HG03159 (cell line): ENCODE results near the gene TNFRSF4.

Source experiments
- ATAC-seq: cut with Tn5 transposase; IDR thresholded peaks from one replicate; pipeline ENCODE4 v1.9.1; 2021; ENCODE audit warnings: mild to moderate bottlenecking, moderate library complexity; ENCODE audit not compliant: unreplicated experiment

The TNFRSF4 gene

DNA sequence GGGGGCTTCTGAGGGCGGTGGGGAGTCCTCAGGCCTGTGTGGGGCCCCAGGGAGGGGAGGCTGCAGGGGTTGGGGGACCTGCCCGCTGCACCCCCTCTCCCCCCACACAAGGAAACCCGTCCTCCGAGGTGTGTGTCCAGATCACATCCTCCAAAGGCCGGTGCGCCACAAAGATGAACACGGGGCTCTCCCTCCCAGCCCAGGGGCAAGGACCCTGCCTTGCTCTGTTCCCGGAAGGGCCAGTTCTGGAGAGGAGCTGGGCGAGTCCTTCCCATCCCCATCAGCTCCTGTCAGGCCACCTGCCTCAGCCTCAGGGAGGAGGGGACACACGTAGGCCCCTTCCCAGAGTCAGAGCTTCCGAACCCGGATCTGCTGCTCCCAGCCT lies 42.8 kb downstream of the TNFRSF4 start:
- ATAC-seq: no peak

DNA sequence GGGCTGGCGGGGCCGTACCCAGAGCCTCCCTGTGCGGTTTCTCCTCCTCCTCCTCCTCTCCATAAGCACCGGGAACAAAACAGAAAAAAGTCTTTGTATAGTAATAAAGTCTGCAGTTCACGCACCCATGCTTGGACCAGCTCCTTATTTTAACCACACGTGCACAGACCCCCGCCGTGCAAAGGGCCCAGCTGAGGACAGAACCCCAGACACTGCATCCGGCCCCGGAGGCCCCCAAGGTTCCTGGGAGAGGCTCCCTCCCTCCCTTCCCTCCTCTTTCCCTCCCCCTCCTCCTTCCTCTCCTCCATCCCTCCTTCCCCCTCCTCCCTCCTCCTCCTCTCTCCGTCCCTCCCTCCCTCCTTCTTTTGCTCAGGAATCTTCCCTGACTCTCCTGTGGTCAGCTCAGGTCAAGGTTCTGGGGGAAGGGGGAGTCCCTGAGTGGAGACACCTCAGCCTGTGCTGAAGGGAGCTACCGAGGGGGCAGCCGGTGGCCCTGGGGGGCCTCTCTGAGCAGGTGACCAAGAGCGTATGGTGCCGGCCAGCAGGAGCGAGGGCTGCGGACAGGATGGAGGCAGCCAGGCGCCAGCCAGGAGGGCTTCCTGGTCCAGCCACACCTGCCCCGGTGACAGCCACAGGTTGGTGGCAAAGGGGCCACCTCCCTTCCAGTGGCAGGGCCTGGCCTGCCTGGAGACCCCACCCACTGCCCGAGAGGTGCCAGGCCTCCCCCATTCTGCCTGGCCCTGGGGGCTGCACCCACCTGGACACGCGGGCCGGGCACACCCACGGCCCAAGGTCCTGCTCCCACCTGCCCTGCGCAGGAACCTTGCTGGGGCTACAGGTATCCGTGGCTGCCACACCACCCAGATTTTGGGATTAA lies 43.5 kb downstream of the TNFRSF4 start:
- no peak for ATAC-seq

DNA sequence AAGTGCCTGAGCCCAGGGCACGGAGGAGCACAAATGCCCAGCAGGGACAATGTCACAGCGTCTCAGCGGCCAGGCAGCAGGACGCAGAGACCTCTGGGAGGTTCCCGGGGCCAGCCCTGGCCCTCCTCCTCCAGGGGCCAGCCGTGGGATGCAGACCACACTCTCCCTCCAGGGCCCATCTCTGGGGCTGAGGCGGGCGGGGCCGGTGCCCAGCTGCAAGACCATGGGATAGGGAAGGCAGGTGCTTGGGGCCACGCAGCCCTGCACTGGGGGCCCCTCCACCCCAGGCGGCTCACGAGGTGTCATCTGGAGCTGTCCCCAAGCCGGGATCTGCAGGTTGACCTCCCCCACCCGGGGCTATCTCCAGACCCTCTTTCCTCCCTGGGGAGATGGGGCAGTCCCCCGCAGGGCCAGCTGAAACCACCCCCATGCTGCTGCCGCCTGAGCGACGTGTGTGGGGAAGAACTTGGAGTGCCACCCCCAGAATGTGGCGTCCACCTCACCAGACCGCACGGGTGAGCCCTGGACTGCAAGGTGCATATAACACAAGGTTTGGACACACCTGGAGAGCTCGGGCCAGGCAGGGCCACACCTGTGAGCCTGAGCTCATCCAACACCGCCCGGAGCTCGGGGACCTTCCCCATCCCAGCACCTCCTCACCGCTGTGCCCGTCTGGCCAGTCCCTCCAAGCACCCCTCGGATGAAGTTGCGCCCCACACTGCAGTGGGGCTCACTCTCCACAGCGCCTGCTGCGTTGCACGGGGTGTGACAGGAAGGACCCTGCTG lies 44.3 kb downstream of the TNFRSF4 start:
- no peak for ATAC-seq

DNA sequence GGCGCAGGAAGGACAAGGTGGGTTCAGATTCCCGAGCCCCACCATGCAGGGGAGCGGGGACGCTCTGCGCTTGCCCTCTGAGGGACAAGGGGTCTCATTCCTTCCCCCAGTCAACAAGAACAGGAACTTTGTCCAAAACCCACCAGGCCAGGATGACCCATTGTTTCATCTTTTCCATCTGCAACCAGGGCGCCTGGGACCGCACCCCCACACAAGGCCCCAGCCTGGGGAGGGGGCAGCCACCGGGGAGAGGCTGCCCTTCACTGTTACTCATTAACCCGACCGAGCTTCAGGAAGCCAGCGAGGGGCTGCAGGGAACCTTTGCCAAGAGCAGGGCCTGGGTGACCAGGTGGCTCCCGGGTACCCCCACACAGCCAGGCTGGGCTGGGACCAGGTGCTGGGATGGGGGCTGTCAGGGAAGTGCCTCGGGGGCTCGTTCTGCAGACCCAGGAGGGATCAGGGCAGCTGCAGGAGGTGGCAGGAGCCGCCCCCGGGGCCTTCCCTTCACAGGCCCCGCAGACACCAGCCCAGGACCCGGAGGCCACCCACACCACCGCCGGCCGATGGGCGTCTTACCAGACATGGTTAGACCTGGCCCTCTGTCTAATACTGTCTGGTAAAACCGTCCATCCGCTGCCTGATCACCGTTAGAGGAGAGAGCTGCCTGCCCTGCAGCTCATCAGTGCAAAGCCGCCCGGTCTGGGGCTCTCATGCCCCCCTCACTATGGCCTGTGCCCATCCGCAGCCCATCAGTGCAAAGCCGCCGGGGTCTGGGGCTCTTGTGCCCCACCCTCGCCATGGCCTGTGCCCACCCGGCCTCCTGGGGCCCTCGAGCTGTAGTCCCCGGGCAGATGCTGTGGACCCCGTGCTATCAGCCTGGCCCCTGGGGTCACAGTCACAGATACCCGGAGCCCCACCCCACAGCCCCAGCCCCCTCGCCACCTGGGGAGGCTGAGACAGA lies 45.2 kb downstream of the TNFRSF4 start:
- ATAC-seq: no peak

DNA sequence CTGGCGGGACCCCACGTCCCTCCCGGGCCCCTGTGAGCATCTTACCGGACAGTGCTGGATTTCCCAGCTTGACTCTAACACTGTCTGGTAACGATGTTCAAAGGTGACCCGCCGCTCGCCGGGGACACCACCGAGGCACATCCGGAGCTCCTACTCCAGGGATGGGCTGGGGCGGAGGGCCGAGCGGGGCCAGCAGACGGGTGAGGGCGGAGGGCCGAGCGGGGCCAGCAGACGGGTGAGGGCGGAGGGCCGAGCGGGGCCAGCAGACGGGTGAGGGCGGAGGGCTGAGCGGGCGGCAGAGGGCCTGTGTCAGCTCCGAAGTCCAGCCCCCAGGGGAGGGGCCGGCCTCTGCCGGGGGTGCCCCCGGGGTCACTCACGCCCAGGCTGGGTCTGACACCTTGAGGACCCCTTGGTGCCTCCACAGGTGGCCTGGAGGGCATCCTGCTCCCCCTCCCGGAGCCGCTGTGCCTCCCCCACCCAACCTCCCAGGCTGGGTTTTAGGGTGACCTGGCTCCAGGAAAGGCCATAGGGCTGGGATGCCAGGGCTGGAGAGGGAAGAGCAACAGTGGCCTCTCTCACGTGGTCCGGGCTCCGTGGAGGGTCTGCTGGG lies 46.0 kb downstream of the TNFRSF4 start:
- no peak for ATAC-seq

DNA sequence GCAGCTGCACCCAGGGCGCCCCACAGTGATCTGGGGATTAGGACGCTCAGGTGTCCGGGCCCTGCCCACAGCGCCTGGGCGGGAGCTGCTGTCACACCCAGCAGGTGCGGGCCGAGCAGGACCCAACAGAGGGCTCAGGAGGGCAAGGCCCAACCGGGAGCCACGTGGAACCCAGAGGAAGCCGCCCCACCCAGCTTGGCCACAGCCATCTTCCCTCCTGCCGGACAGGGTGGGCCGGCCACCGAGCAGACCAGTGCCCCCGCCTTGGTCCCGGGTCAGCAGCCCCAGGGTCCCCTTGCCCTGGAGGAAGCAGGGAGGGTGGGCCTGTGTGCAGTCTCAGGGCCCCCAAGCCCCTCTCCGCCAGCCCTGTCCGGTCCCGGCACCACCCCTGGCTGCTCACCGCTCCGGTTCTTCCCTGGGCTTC lies 46.5 kb downstream of the TNFRSF4 start:
- ATAC-seq: no peak

DNA sequence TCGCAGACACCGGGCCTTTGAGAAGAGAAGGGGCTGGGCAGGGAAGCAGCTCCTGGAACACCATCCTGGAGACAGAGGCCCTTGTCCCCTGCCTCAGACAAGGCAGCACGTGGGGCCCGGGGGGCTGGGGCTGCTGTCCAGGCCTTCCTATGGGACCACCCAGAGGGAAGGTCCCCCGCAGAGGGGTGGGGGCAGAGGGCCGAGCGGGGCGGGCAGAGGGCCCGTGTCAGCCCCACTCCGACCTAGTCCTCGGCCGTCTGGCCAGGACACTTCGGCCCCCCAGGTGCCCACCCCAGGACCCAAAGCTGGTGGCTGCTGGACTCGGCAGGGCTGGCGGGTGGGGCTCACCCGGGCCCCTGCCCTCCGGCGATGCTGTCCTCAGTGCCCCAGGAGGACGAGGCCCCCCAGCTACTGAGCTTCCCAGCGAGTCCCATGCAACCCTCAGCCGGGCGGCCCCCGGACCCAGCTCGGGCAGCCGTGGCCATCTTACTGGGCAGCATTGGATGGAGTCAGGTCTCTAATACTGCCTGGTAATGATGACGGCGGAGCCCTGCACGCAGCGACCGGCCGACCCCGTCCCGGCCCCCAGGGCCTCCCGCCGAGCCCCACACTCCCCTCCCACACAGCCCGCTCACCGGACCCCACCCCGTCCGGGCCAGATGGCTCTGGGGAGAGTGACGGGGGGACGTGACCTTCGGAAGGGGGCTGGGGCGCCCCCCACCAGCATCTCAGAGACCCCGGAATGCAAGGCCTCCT lies 47.1 kb downstream of the TNFRSF4 start:
- no peak for ATAC-seq

DNA sequence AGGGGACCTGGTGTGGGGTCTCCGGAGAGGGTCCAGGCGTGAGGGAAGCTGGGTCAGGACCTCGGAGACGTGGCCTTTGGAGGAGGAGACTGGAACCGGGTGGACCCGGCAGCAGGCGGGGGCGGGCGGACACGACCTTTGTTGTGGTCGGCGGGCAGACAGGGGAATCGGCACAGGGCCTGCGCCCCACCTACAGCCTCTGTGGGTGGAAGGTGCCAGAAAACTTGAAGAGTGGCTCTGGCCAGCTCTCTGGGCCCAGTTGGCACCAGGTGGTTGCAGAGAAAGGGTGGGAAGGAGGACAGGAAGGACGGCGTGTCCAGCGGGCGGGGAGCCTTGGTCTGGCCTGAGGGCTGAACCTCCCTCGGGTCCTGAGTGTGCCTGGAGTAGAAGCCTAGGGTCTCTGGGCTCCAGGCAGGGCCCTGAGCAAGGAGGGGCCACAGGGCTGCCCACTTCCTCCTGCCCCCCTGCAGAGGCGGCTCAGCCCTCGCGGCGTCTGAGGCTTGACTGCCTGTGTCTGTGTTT lies 48.0 kb downstream of the TNFRSF4 start:
- no peak for ATAC-seq

DNA sequence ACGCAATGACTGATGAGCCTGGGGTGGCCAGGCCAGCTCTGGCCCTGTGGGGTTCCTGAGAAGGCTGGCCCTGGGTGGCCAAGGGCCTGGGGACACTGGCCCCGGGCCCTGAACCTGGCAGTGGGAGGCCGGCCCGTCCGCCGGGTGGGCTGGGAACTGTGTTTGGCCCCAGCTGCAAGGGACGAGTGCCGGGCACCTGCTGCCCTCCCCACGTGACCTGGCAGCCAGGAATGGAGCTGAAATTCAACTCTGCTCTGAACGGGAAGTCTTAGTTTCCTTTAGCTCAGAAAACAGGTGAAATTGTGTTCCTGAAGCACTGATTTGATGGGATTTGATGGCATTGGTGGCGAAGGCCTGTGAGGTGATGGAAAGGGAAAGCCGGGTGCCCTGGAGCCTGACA lies 48.5 kb downstream of the TNFRSF4 start:
- no peak for ATAC-seq

DNA sequence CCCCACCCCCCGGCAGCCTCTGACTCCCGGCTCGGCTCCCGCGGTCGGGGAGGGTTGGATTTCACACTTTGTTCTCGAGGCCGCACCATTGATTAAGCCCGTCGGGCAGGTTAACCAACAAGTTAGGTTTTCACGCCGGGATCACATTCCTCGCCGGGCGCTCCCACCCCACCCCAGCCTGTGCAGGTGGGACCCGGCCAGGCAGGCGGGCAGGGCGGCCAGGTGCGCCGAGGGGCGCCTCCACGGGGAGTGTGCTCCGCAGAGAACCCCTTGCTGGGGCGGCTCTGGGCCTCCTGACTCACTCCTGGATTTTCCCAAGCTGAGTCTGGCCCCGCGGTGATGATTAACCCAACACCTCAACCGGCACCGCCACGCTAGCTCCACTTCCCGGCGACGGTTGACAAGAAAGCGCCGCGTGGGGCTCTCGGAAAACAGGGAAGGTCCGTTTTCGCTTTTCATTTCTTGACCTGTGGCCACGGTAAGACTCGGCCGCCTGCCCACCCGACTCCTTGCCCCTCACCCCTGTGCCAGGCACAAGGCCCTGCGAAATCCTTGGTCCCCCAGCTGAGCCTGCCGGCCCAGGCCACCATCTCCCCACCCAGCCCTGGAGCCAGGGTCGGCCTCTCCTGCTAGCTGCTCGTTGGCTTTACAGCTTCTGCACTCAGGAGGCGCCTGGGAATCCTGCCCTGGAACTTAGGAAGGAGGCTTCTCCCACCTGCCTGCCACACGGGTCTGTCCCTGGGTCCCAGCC lies 49.1 kb downstream of the TNFRSF4 start:
- no peak for ATAC-seq

DNA sequence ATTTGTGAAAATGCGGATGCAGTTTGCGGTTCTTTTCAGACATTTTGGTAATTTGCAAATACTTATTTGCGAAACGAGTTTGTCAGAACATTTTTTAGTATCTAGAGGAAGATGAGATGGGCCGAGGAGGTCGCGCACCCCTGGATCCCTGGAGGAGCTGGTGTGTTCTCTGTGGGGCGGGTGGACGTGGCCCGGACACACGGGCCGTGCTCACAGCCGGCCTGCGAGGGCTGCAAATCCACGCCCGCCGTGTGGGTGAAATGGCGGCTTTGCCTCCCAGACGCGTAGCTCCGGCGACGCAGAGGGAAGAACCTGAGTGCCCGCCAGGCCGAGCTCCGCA lies 49.6 kb downstream of the TNFRSF4 start:
- no peak for ATAC-seq

DNA sequence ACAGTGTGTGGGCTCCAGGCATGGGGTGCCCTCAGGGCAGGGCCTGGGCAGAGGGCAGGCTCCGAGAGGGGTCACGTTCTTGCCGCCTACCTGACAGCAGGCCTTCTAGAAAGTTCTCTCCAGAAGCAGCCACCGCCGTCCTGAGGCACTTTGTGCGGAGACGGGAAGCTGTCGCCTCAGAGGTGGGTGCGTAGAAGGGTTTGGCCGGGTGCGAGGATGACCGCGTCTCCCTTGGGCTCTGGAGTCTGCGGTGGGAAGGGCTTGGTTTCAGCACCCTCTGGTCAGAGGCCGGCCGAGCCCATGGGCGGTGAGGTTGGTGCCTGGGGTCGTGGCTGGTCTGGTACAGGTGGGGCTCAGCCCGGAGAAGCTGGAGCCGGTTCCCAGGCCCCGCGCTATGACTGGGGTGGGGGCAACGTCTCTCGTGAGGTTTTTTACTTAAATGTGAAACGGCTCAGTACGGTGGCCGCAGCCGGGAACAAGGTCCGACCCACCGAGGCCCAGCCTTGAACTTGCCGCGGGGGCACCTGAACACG lies 50.3 kb downstream of the TNFRSF4 start:
- no peak for ATAC-seq

DNA sequence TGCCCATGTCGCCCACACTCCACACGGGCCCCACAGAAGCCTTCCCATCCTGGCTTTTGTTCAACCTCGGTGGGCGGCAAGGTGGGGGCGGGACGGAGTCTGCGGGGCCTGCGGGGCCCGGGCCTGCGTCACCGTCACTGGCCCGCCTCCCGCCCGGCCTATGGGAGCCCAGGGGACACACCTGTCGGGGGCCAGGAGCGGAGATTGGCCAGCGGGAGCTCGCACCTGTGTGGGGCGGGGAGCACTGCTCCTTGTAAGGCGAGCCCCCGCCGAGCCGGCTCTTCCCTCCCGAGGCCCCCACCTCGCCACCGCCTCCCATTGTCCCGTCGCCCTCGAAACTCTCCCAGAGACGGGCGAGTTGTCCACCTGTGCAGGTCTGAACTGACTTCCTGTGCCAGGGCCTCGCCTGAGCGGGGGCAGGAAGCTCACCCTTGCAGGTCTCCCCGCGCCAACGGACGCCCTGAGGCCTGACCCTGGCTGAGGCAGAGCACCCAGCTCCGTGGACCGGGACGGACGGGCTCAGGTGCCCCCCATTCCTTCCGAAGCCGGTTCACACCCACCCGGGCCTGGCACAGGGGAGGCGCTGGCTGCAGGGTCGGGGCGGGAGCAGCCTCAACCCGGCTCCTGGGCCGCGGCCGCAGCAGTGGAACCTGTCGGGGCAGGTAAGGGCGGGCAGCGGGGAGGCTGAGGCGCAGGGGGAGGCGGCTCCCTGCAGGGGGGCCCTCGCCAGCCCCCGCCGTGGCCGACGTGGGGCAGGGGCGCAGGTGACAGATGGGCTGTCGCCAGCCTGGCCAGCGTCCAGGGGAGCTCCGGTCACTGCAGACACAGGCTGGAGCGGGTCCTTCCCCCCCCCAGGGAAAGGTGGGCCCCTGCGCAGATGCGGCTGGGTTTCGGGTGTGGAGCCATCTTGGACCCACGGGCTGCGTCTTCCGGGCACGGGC lies 51.1 kb downstream of the TNFRSF4 start:
- no peak for ATAC-seq

DNA sequence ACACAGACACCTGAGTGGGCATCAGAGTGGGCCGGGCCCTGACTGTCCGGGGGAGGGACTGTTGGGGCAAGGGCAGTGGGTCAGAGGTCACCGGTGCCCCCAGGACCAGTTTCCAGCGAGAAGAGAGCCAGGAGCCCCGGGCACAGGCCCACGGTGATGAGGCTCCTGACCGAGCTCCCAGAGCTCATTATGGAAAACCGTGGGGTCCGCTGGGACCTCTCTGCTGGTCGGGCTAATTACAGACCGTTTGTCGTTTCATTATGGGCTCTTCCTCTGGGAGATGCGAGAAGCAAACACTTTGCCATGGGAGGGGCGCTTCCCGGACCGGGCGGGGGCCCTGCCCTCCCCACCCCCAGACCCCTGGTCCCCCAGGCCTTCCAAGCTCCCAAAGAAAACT lies 52.3 kb downstream of the TNFRSF4 start:
- no peak for ATAC-seq
